Thyroid gland (tissue), 4 donors: ENCODE data around the gene C19orf85. TPM values are rescaled to one million over a fixed set of nuclear protein-coding genes. Genes with fewer than 3 reads are reported as not detected.

Experiments
- DNase-seq, 2 donors: peaks; one replicate each; pipeline ENCODE4 v3.0.0-alpha.2; 2019
- H3K27ac ChIP-seq, 3 donors: fragments of 200-600 bp; sonication (generic); 1 replicate in 2 of 3; 2 replicates in 1 of 3; pipeline ENCODE4 v1.5.1; 2016 to 2019; ENCODE audit warnings: mild to moderate bottlenecking in 1 of 3, moderate library complexity in 1 of 3
- H3K27me3 ChIP-seq: fragments of 200-600 bp; sonication (generic); one replicate; pipeline ENCODE4 v1.5.1; 2019
- H3K36me3 ChIP-seq, 2 donors: fragments of 200-600 bp; sonication (generic); one replicate each; pipeline ENCODE4 v1.5.1; 2016 to 2019
- H3K4me1 ChIP-seq, 2 donors: fragments of 200-600 bp; sonication (generic); one replicate each; pipeline ENCODE4 v1.5.1; 2017 to 2019
- H3K4me3 ChIP-seq, 3 donors: fragments of 200-600 bp; sonication (generic); replicated peaks in 1 of 3; 1 replicate in 2 of 3; 2 replicates in 1 of 3; pipeline ENCODE4 v1.5.1; 2016; ENCODE audit warnings: mild to moderate bottlenecking in 1 of 3
- H3K9me3 ChIP-seq: fragments of 200-600 bp; sonication (generic); one replicate; pipeline ENCODE4 v1.5.1; 2017
- CTCF ChIP-seq, 6 experiments: fragments of 200-600 bp in 3 of 6; fragments of 450-650 bp in 3 of 6; sonication (generic) in 3 of 6; IDR thresholded peaks; one replicate each; pipeline ENCODE4 v1.5.1; 2016 to 2019; ENCODE audit warnings: antibody characterized with exemption in 6 of 6, mild to moderate bottlenecking in 2 of 6, inconsistent platforms in 1 of 6, moderate library complexity in 1 of 6
- POLR2A ChIP-seq, 2 donors: fragments of 450-650 bp; IDR thresholded peaks; one replicate each; pipeline ENCODE4 v1.6.1; 2017; ENCODE audit warnings: antibody characterized with exemption in 2 of 2, mild to moderate bottlenecking in 2 of 2, moderate library complexity in 1 of 2
- WGBS, 2 donors: methylation state at CpG; one replicate each; pipeline ENCODE4 v1.1.5; 2017; 5-methylcytosine and 5-hydroxymethylcytosine counted together
- intact Hi-C: fragments of 100-400 bp; cut with DNase I; formaldehyde crosslinking; loops from one replicate; pipeline ENCODE4 v1.15.1; 2023
- total RNA-seq, 4 donors: library from RNA; depleted of rRNA; stranded (reverse); fragments of >200 nt; gene quantifications; one replicate each; pipeline ENCODE4 v1.2.3, GENCODE V29; 2016

C19orf85 gene
- total RNA-seq, 4 donors from 2014 or later: not detected

GRCh38 chr19:55492362-55492944 is 27.9 kb upstream of the C19orf85 start:
- H3K4me3 ChIP-seq: no peak overlapping the region
- WGBS, 2 donors: 47 to 61% methylated on average over 12 of the region's 12 CpGs
- no peaks in the 10 kb centered on the region for H3K9me3 ChIP-seq
- no peak for DNase-seq
- no peak overlapping the region for H3K27ac ChIP-seq
- no peaks in the 10 kb centered on the region for H3K36me3 ChIP-seq
- intact Hi-C loops: no loop called here
- peaks cover 6% of the 10 kb centered on the region in 2 donors for H3K4me1 ChIP-seq
- no peaks in the 10 kb centered on the region for H3K27me3 ChIP-seq
- no peak for TF ChIP-seq POLR2A (IDR thresholded peaks at IDR 0.05)

GRCh38 chr19:55491546-55492360 is 27.2 kb upstream of the C19orf85 start:
- H3K36me3 ChIP-seq: no peaks in the 10 kb centered on the region
- peak overlapping the region in 1 of 3 donors; percentile 8 for H3K27ac ChIP-seq
- H3K4me1 ChIP-seq: peaks cover 13% of the 10 kb centered on the region in 2 donors
- TF ChIP-seq POLR2A (IDR thresholded peaks at IDR 0.05) (no peak), CTCF (IDR thresholded peaks at IDR 0.05) (no peak)
- no peaks in the 10 kb centered on the region for H3K27me3 ChIP-seq
- no peaks in the 10 kb centered on the region for H3K9me3 ChIP-seq
- 67 to 82% methylated on average over 20 to 24 of the region's 24 CpGs for WGBS, 2 donors
- H3K4me3 ChIP-seq: no peak overlapping the region
- intact Hi-C loops: no loop called here
- no peak for DNase-seq

- TF ChIP-seq POLR2A (IDR thresholded peaks at IDR 0.05) (no peak), CTCF (IDR thresholded peaks at IDR 0.05) (no peak)
- Histone ChIP-seq H3K4me3 (no peak overlapping the region), H3K9me3 (no peaks in the 10 kb centered on the region), H3K27me3 (no peaks in the 10 kb centered on the region), H3K4me1 (peaks cover 20 to 23% of the 10 kb centered on the region in 2 donors), H3K36me3 (no peaks in the 10 kb centered on the region), H3K27ac (peak overlapping the region in 2 of 3 donors; percentile 8 to 17)
- no peak for DNase-seq
- 71 to 72% methylated on average over 31 to 42 of the region's 52 CpGs for WGBS, 2 donors
- intact Hi-C loops: no loop called here
These were observed 26.2 kb upstream of the C19orf85 start for GRCh38 chr19:55490478-55491432.

GRCh38 chr19:55489711-55490477 is 25.3 kb upstream of the C19orf85 start:
- Histone ChIP-seq H3K27ac (no peak overlapping the region), H3K36me3 (no peaks in the 10 kb centered on the region), H3K27me3 (no peaks in the 10 kb centered on the region), H3K4me1 (peaks cover 26 to 32% of the 10 kb centered on the region in 2 donors), H3K4me3 (no peak overlapping the region), H3K9me3 (no peaks in the 10 kb centered on the region)
- no peak for DNase-seq
- WGBS, 2 donors: 53 to 67% methylated on average over 6 of the region's 21 CpGs
- TF ChIP-seq CTCF (IDR thresholded peaks at IDR 0.05) (no peak), POLR2A (IDR thresholded peaks at IDR 0.05) (no peak)
- intact Hi-C loops: no loop called here
